T-cell (primary cell): ENCODE measurements around the gene MRPL2. TPM values are rescaled to one million over a fixed set of nuclear protein-coding genes. Genes with fewer than 3 reads are reported as not detected.
A peak's percentile ranks its signal among the peaks of the same experiment; 100 is the strongest.

Source experiments
- ATAC-seq, 4 experiments: fragments of 200-7000 bp in 3 of 4; fragments of 150-1000 bp in 1 of 4; cut with Tn5 transposase; replicated peaks in 1 of 4; 1 replicate in 3 of 4; 2 replicates in 1 of 4; pipeline ENCODE4 v1.10.0; 2021; ENCODE audit warnings: moderate library complexity in 3 of 4, mild to moderate bottlenecking in 2 of 4, moderate number of reproducible peaks in 1 of 4
- CTCF ChIA-PET, 2 donors: fragments of 300-600 bp; sonication (Branson Sonifier 250); formaldehyde crosslinking; loops; one replicate each; lab custom pipeline; 2022; ENCODE audit warnings: antibody characterized with exemption in 2 of 2; lab: Charles Lee
- POLR2A ChIA-PET, 2 donors: fragments of 300-600 bp; sonication (Branson Sonifier 250); formaldehyde crosslinking; loops; one replicate each; lab custom pipeline; 2022; ENCODE audit warnings: antibody characterized with exemption in 2 of 2; lab: Charles Lee
- DNase-seq, 35 experiments: peaks; one replicate each; pipeline versions ENCODE4 v3.0.0 to v3.0.0-alpha.2; 2013 to 2023
- H3K27ac ChIP-seq: one replicate; pipeline ENCODE4 v1.5.1; 2013; ENCODE audit warnings: low read length
- H3K27me3 ChIP-seq, 2 experiments: replicated peaks in 1 of 2; 1 replicate in 1 of 2; 2 replicates in 1 of 2; pipeline versions ENCODE4 v1.6.1 to v1.7.0; 2013; ENCODE audit warnings: low read length in 1 of 2, mixed read lengths in 1 of 2; ENCODE audit not compliant: control insufficient read depth in 2 of 2, insufficient read depth in 2 of 2; ENCODE audit errors: extremely low read depth in 1 of 2
- H3K36me3 ChIP-seq, 2 donors: 1 replicate in 1 of 2; 2 replicates in 1 of 2; pipeline versions ENCODE4 v1.6.1 to v1.7.0; 2013; ENCODE audit warnings: low read length in 1 of 2; ENCODE audit not compliant: control insufficient read depth in 2 of 2, insufficient read depth in 1 of 2; ENCODE audit errors: extremely low read depth in 1 of 2
- H3K4me1 ChIP-seq, 2 experiments: 1 replicate in 1 of 2; 2 replicates in 1 of 2; pipeline versions ENCODE4 v1.6.1 to v1.7.0; 2013; ENCODE audit warnings: low read length in 2 of 2, mixed read lengths in 1 of 2; ENCODE audit not compliant: insufficient read depth in 2 of 2, control insufficient read depth in 1 of 2; ENCODE audit errors: extremely low read depth in 1 of 2
- H3K4me3 ChIP-seq, 2 donors: 1 replicate in 1 of 2; 2 replicates in 1 of 2; pipeline versions ENCODE4 v1.5.1 to v1.7.0; 2013; ENCODE audit warnings: mild to moderate bottlenecking in 2 of 2, low read length in 1 of 2, moderate library complexity in 1 of 2; ENCODE audit not compliant: control insufficient read depth in 1 of 2; ENCODE audit errors: extremely low read depth in 1 of 2
- H3K9me3 ChIP-seq: 2 replicates; pipeline ENCODE4 v1.7.0; 2013
- H3K27ac Mint-ChIP-seq, 2 donors: one replicate each; pipeline ENCODE4 v1.8.0; 2020 to 2021; ENCODE audit warnings: mild to moderate bottlenecking in 2 of 2, mixed read lengths in 2 of 2
- H3K27me3 Mint-ChIP-seq, 2 donors: one replicate each; pipeline ENCODE4 v1.8.0; 2021 to 2022; ENCODE audit warnings: mixed read lengths in 2 of 2
- H3K36me3 Mint-ChIP-seq: one replicate; pipeline ENCODE4 v1.8.0; 2021; ENCODE audit warnings: mixed read lengths
- H3K4me1 Mint-ChIP-seq, 3 donors: one replicate each; pipeline ENCODE4 v1.8.0; 2020 to 2022; ENCODE audit warnings: mixed read lengths in 3 of 3, mild to moderate bottlenecking in 1 of 3
- H3K4me3 Mint-ChIP-seq, 3 donors: one replicate each; pipeline ENCODE4 v1.8.0; 2020 to 2022; ENCODE audit warnings: mild to moderate bottlenecking in 3 of 3, mixed read lengths in 3 of 3, moderate library complexity in 3 of 3
- H3K9me3 Mint-ChIP-seq, 3 donors: one replicate each; pipeline ENCODE4 v1.8.0; 2020 to 2022; ENCODE audit warnings: mixed read lengths in 3 of 3
- WGBS: methylation state at CpG from one replicate; pipeline ENCODE4 v1.1.5; 2013; ENCODE audit warnings: missing lambda C conversion rate; ENCODE audit not compliant: insufficient coverage; 5-methylcytosine and 5-hydroxymethylcytosine counted together
- total RNA-seq, 35 experiments: library from RNA in 6 of 35; stranded (reverse) in 6 of 35; fragments of 120-200 nt in 1 of 35; gene quantifications; one replicate each; pipeline versions ENCODE4 v1.2.1 to v1.2.4 and lab custom pipeline; 2013 to 2026

Gene MRPL2
- total RNA-seq = 10 to 100 TPM; 34.8 to 66.3 (median 52.0) TPM
- total RNA-seq (2013) = 27.7 TPM
- total RNA-seq (lab: John Stamatoyannopoulos, UW) = 2.0 to 5.9 (median 3.5) reads per million in 29 experiments

DNA sequence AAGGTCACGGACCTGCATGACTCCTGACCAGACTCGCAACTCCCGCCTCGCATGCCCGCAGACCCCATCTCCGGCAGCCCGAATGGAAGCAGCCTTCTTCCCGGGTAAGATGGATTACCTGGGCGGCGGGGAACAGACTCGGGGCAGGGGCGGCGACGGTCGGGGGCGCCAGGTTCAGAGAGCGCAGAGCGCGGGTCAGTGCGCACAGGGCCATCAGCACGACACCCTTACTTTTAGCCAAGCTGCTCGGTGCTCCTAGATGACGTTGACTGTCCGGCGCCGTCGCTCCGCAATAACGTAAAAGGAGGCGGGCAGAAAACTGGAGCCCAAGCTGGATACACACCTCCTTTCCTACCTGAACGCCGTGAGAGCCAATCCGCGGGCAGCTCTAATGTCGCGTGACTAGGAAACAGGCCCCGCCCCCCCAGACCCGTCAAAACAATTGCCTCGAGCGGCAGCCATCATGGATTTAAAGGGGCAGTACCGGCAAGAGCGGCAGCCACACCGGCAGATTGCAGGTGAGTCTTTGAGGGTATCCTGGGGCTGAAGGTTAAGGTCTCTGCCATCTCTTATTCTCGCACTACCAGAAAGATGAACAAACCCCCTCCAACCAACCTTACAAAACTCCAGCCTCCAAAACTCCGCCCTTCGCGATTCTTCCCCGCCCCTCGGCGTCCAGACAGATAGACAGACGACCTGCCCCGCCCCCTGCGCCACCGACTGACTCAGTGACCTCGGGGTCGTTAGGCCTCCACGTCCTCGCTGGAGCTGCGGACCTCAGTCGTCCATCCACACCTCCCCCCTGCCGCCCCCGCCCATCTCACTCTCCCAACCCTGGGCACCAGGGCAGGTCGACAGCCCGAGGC, at the start of gene MRPL2, which contains the start of gene KLC4:
Gene MRPL2 (minus strand): TSS at position 267 of the 866 bp plus-strand sequence. CDS start 53 bp downstream, at position 214.
Gene KLC4 (plus strand): TSS at position 464 of the 866 bp plus-strand sequence. CDS start 1,705 bp downstream, outside the sequence.
- H3K9me3 Mint-ChIP-seq = no peaks in the 10 kb centered on the region
- H3K4me1 ChIP-seq = peaks cover 15 to 25% of the 10 kb centered on the region in 2 experiments
- under 1% methylated on average over 43 of the region's 64 CpGs for WGBS

GRCh38 chr6:43107344-43108062, 48.3 kb upstream of the MRPL2 start:
- WGBS = 90% methylated on average over 6 of the region's 12 CpGs
- no peak overlapping the region for H3K27ac Mint-ChIP-seq
- no peaks in the 10 kb centered on the region for H3K27me3 ChIP-seq
- H3K4me3 ChIP-seq = no peak overlapping the region
- H3K27me3 Mint-ChIP-seq = no peaks in the 10 kb centered on the region
- POLR2A ChIA-PET = no interaction called here
- DNase-seq (no peak), ATAC-seq (no peak)
- H3K36me3 ChIP-seq = no peaks in the 10 kb centered on the region
- no peaks in the 10 kb centered on the region for H3K4me1 ChIP-seq
- H3K27ac ChIP-seq = no peak overlapping the region
- no peaks in the 10 kb centered on the region for H3K9me3 Mint-ChIP-seq
- no peaks in the 10 kb centered on the region for H3K9me3 ChIP-seq
- CTCF ChIA-PET = no interaction called here
- no peaks in the 10 kb centered on the region for H3K36me3 Mint-ChIP-seq
- H3K4me1 Mint-ChIP-seq = peaks cover 0 to 9% (median 5%) of the 10 kb centered on the region in 3 donors
- no peak overlapping the region for H3K4me3 Mint-ChIP-seq

More for the DNA sequence above, at the start of gene MRPL2, which contains the start of gene KLC4:
- ATAC-seq (peak; percentile 98), DNase-seq (peak; percentile 94 to 99 (median 98))
- Mint-ChIP-seq H3K27ac (peak within 1 kb of the TSS; percentile 97 to 100), H3K4me1 (peaks cover 40 to 53% (median 45%) of the 10 kb centered on the region in 3 donors), H3K36me3 (peaks cover 28% of the 10 kb centered on the region), H3K27me3 (no peaks in the 10 kb centered on the region), H3K4me3 (peak within 1 kb of the TSS; percentile 93 to 96 (median 94))
- Histone ChIP-seq H3K4me3 (peak within 1 kb of the TSS; percentile 97 to 98), H3K27ac (peak within 1 kb of the TSS; percentile 80), H3K36me3 (peaks cover 0 to 36% of the 10 kb centered on the region in 2 donors), H3K27me3 (no peaks in the 10 kb centered on the region), H3K9me3 (no peaks in the 10 kb centered on the region)
- POLR2A ChIA-PET = interaction anchor here (0.5 to 1.1 kb wide), 7 partner anchors 45 to 1984 kb away, joined by 3 to 8 read pairs (median 4); partner anchors contain the start of genes CNPY3 (in 1 of the 2), KLHDC3 (in 1 of the 2), MEA1 (in 1 of the 2) and PPP2R5D (in 1 of the 2)
- CTCF ChIA-PET = interaction anchor here in 1 of 2 donors (0.6 to 1.4 kb wide), 4 partner anchors 45 to 129 kb away, joined by 3 to 7 read pairs (median 3); partner anchors contain the start of genes KLHDC3, MEA1, PEX6 and PPP2R5D

DNA sequence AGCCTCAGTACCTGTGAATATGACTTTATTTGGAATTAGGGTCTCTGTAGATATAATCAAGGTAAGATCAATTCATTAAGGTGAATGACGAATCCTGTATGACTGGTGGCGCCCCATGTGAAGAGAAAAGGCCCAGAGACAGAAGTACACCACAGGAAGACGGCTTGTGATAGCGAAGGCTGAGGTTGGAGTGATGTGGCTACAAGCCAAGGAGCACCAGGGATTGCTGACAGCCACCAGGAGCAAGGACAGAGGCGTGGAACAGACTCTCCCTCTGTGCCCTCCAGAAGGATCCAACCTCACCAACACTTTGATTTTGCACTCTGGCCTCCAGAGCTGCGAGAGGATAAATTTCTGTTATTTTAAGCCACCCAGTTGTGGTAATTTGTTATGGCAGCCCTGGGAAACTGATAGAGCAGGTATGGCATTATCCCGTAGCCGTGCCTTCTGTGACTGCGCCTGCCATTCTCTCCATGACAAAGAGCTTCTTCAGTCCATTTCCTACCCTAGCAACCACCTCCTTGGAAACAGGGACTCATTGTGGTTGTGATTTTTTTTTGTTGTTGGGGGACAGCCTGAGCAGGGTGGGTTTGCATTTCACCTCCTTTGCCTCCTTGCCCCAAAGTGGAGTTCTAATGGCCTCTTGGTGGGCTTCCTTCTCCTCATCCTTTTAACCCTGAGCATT, 46.4 kb upstream of the MRPL2 start:
- H3K9me3 ChIP-seq = no peaks in the 10 kb centered on the region
- ATAC-seq (peak in 1 of 4 experiments; percentile 41), DNase-seq (no peak)
- Mint-ChIP-seq H3K27ac (no peak overlapping the region), H3K9me3 (no peaks in the 10 kb centered on the region), H3K36me3 (no peaks in the 10 kb centered on the region), H3K4me3 (no peak overlapping the region), H3K27me3 (no peaks in the 10 kb centered on the region), H3K4me1 (peaks cover 0 to 9% (median 5%) of the 10 kb centered on the region in 3 donors)
- CTCF ChIA-PET = interaction anchor here in 1 of 2 donors (0.7 kb wide), 1 partner anchor 12 kb away, joined by 7 read pairs; no protein-coding TSS in a partner anchor
- POLR2A ChIA-PET = no interaction called here
- no peaks in the 10 kb centered on the region for H3K36me3 ChIP-seq
- no peaks in the 10 kb centered on the region for H3K4me1 ChIP-seq
- H3K4me3 ChIP-seq = no peak overlapping the region
- no peaks in the 10 kb centered on the region for H3K27me3 ChIP-seq
- WGBS = 33% methylated on average over 2 of the region's 9 CpGs
- H3K27ac ChIP-seq = no peak overlapping the region

- ATAC-seq (no peak), DNase-seq (no peak)
- Mint-ChIP-seq H3K36me3 (no peaks in the 10 kb centered on the region), H3K4me1 (peaks cover 0 to 9% (median 5%) of the 10 kb centered on the region in 3 donors), H3K27ac (no peak overlapping the region), H3K27me3 (peaks cover 0 to 2% of the 10 kb centered on the region in 2 donors), H3K4me3 (no peak overlapping the region), H3K9me3 (no peaks in the 10 kb centered on the region)
- no peaks in the 10 kb centered on the region for H3K36me3 ChIP-seq
- ChIA-PET CTCF (interaction anchor here in 1 of 2 donors (0.6 kb wide), 1 partner anchor 17 kb away, joined by 3 read pairs; no protein-coding TSS in a partner anchor), POLR2A (no interaction called here)
- no peaks in the 10 kb centered on the region for H3K4me1 ChIP-seq
- no CpG with 5 or more reads among the region's 2 CpGs for WGBS
- H3K27me3 ChIP-seq = no peaks in the 10 kb centered on the region
- no peak overlapping the region for H3K27ac ChIP-seq
- H3K9me3 ChIP-seq = no peaks in the 10 kb centered on the region
- H3K4me3 ChIP-seq = no peak overlapping the region
Observed at GRCh38 chr6:43103253-43103876, 44.1 kb upstream of the MRPL2 start.

GRCh38 chr6:43101497-43101896, 42.3 kb upstream of the MRPL2 start:
- H3K4me1 Mint-ChIP-seq = peaks cover 0 to 9% (median 5%) of the 10 kb centered on the region in 3 donors
- H3K27me3 ChIP-seq = peaks cover 0 to 1% of the 10 kb centered on the region in 2 experiments
- H3K27me3 Mint-ChIP-seq = peaks cover 0 to 2% of the 10 kb centered on the region in 2 donors
- H3K4me3 Mint-ChIP-seq = no peak overlapping the region
- no peaks in the 10 kb centered on the region for H3K4me1 ChIP-seq
- ATAC-seq (no peak), DNase-seq (no peak)
- ChIA-PET CTCF (no interaction called here), POLR2A (interaction anchor here (0.5 to 0.7 kb wide), 2 partner anchors 468 to 1000 kb away, joined by 3 to 4 read pairs; no protein-coding TSS in a partner anchor)
- no peaks in the 10 kb centered on the region for H3K9me3 ChIP-seq
- H3K9me3 Mint-ChIP-seq = no peaks in the 10 kb centered on the region
- H3K36me3 ChIP-seq = no peaks in the 10 kb centered on the region
- H3K27ac ChIP-seq = no peak overlapping the region
- H3K36me3 Mint-ChIP-seq = no peaks in the 10 kb centered on the region
- no peak overlapping the region for H3K27ac Mint-ChIP-seq
- WGBS = no CpG with 5 or more reads among the region's 4 CpGs
- H3K4me3 ChIP-seq = no peak overlapping the region
